Mucosa of gallbladder (tissue), 1 donor: ENCODE measurements around the gene HAO2. TPM values are rescaled to one million over a fixed set of nuclear protein-coding genes. Genes with fewer than 3 reads are reported as not detected.

Source experiments
- DNase-seq: peaks from one replicate; pipeline ENCODE4 v3.0.0-alpha.2; 2020; ENCODE audit warnings: low spot score
- total RNA-seq: library from RNA; stranded (reverse); gene quantifications from one replicate; pipeline ENCODE4 v1.2.1, GENCODE V29; 2021
- donor health status: DM: no; HTN: no; CAD: no.

HAO2 gene
- total RNA-seq, 1 donor from 2014 or later, result 0.17 TPM

DNA sequence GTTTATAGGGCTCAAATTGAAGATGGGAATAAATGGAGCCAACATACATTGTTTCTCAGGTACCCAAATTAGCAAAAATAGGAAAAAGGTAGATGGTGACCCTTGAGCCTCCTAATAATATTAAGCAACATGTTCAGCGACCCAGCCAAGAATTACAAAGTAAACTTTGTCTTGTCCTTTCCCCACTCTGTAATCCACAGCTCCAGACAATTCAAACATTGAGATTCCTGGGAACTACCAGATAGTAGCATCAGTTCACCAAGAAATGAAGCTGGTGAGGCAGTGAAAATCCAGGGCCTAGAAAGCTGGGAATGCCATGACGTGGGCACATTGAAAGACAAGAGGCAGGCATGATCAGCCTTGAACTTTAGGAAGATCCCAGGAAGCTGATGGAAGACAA, 11.7 kb downstream of the HAO2 start:
- no peak for DNase-seq

DNA sequence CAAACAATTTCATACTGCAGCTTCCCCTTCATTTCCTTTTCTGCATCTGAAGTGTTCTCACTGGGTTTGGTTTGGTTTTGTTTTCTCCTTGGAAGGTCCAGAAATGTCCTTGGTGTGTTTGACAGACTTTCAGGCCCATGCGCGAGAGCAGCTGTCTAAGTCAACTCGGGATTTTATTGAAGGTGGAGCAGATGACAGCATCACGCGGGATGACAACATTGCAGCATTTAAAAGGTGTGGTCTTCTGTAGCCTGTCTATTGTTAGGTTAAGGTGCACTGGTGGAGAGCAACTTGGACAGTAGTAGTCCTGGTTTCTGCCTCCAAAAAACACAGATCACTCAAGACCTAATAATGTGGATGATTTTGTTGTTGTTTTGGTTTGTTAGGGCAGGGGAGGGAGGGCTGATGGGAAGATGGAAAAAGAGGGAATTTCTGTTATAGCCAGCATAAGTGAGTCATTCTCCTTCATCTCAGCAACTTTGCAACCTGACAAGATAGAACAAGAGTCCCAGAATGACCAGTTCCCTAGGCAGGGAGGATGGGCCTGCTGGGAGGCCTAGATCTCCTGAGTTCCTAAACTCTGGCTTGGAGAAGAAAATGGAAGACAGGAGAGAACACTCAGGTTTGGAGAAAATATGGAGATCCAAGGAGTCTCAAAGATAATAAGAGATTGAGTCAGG, 12.5 kb downstream of the HAO2 start:
- DNase-seq, result no peak

DNA sequence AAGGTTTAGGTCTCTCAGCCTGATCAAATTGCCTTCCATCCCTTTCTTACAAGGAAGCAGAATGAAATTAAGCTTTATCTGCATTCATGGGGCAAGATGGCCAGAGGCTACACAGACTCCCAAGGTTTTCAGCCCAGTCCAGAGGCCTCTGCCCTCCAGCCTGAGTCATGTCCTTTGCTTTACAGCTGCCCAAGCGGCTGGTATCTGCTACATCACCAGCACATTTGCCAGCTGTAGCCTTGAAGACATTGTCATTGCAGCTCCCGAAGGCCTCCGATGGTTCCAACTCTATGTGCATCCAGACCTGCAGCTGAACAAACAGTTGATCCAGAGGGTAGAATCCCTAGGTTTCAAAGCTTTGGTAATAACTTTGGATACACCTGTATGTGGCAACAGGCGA, 16.0 kb downstream of the HAO2 start:
- DNase-seq, result no peak

DNA sequence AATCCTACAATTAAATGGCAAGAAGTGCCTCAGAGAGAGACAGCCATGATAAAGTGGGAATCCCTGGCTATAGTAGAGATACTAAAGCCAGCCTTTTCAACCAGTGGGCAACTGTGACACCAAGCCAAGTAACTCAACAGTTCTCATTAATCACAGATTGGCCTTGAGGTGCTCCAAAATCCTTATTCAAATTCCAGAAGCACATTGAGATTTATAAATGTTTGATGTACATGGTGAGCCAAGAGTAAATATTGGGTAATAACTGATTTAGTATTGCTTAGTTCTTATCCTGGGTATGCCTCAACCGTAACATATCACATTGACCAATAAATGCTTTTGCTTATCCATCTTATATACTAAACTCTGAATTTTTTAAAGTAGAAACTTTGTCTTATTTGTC, 17.1 kb downstream of the HAO2 start:
- DNase-seq, result no peak

DNA sequence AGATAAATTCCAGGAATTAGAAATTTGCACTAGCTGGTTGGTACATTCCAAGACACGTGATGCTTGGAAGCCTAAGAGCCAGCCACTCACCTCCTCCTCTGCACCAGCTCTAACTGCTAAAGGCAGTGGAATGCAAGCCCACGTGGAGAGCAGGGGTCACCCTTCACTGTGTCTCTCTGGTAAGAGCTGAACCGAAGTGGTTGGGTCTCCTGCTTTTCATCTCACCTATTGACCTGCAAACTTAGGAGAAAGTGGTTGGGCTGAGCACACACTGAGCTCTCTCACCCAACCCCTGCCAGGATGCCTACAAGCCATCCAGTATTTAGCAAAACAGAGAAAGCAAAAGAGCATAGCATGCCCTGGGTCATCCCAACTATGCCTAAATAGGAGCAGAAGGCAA, 19.3 kb downstream of the HAO2 start:
- DNase-seq, result no peak

DNA sequence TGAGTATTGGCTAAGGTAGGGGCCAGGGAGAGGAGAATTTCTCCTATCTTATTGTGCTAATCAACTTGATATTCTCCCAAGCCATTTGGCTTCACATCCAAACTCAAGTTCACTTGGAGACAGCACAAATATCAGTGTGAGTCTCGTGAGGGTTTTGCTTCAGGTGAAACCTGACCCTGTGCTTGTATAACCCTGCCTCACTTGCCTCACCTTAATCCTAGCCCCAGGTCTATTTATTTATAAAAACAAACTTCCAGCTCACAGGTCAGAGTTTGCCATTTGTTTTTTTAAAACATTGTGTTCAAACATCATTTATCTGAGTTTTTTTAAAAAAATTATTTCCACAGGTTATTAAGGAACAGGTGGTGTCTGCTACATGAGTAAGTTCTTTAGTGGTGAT, 19.9 kb downstream of the HAO2 start:
- no peak for DNase-seq

DNA sequence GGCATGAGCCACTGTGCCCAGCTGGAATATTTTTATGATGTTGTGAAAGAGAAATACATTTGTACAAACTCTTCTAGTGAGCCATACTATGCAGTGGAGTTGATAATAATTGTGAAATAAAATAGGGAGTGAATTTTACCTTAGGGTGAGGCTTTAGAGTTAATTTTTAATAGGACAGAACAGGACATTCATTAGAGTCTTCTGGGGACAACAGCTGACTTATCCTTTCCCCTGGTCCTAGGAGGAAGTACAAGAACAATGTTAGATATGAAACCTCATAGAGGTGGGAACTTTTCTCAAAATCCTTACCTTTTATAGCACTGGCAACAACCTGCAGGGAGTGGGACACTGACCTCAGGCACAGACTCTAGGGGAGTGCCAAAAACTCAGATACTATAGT, 21.9 kb downstream of the HAO2 start:
- no peak for DNase-seq

DNA sequence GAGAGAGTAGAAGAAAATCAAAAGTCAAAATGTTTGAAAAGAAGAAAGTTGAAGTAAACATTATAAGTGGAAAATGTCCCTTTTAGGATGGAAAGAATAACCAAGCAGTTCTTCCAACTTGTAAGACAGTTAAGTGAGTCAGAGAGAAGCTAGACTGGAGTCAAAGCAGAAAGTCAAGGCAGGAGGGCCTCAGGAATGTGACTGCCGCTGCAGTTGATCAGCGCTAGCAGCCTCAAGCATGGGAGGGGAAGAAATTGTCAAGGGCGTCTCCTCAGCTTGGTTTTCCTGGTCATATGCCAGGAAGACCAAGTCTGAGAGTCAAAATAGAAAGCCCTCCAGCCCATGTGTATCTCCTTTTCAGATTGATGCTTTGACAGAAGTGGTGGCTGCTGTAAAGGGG, 23.2 kb downstream of the HAO2 start:
- DNase-seq, result no peak

DNA sequence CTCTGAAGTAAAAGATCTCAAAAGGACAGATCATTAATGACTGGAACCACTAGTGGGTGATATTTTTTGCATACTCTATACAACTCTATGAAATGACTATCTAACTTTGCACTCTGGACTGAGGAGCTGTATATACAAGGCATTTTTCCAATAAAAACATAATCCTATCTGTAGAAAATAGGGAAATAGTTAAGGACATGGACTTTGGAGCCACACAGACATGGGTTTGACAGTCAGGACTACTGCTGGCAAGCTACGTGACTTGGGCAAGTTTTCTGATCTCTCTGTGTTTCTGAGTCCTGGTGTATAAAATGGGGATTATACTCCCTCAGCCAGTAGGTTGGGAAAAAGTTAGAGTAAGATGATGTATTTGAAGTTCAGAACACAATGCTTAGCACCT, 25.5 kb downstream of the HAO2 start:
- no peak for DNase-seq

DNA sequence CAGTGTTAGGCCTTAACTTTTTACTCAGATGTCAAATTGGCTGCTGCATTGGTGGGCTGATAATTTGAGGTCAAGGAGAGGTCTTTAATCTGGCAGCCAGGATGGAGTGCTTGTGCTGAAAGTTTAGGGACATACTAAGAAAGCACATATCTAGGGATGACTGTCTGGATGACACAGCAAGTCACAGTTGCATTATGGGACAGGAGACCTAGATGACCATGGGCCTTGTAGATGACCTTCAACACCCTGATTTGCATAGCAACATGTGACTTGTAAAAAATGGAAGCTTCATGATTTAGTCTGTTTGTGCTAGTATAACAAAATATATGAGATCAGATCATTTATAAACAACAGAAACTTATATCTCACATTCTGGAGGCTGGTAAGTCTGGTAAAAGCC, 28.4 kb downstream of the HAO2 start:
- no peak for DNase-seq

DNA sequence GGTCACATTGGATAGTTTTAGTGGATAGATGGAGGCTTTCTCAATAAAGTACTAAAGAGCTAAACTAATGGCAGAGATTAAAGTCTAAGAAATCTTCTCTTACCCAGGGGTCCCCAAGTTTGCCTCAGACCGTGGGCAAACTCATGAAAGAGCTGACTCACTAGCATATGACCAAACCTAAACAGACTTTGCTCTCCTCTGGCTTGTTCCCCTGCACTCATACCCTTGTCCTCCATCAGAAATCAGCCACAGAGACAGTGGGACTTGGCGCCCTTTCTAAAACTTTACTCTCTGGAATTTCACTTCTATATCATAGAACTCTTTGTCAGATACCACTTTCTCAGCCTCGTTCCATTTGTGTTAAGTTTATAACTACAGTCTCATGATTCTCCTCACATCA, 29.4 kb downstream of the HAO2 start:
- DNase-seq, result no peak

DNA sequence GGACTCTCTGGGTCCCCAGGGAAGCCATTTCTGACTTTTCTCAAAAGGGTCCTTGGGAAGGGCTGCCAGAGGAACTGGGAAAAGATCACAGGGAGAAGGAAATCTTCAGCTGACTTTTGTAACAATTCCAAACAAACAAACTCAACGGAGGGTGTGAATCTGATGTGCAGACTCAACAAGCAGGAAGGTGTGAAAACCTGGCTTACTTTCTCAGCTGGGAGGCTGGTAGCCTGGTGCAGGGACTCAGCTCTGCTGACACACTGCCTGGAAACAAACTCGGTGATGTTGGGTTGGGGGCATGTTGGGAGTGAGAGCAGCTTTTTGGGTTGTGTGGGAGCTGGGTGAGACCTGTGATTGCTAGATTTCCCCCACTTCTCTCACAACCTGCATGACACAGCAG, 36.2 kb downstream of the HAO2 start:
- DNase-seq, result no peak

DNA sequence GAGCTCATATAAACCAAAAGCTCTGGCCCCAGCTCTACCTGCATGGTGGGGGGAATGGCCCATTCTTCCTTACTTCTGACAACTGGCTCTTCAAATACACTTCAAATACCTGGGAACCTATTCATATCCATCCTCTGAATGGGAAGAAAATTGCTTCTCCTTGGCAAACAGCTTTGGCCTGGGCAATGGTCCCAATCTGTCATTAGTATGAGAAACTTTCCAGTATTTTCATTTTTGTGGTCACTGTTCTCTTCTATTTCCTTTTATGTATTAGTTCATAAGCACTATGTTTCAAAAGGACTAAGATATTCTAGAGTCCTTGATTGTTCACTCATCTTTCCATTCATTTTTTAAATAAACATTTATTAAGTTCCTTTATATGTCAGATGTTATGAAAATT, 41.1 kb downstream of the HAO2 start:
- peak; percentile 16 for DNase-seq

DNA sequence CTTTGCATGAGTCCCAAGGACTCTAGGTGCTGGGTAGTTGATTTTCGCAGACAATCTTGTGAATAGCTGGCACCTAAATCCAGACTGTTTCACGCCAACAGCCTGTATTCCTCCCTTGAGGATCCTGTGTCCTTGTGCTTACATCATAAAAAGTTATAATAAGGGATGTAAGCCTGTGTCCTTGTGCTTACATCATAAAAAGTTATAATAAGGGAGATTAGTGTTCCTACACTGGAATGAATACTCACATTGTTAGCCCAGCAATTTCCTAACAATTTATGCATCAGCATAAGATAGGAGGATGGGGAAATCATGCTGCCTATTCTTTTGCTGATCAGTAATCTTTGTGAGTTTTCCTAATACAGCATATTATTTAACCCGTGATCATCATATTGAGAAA, 42.4 kb downstream of the HAO2 start:
- DNase-seq, result no peak

DNA sequence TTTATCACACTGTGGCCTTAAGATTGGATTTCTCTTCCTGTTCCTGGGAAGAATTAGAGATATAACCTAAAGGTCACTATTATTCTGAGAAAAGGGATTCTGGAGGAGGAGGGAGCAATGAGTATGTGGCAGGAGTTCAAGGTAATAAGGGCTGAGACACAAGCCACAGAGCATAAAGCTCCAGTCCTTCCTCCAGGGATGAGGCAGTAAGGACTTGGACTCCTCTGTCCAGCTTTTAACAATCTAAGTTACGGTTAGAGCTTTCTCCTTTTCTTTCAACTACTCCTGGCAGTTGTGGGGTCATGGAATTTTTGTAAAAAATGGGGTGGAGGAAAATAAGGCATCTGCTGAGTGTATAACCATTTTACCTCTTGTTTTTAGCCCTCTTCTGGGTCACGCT, 46.4 kb downstream of the HAO2 start, which contains the start of gene HSD3B2:
TSS of gene HSD3B2 (plus strand) at position 201 of the 400 bp plus-strand sequence. CDS start 270 bp downstream, outside the sequence.
- DNase-seq, result no peak

DNA sequence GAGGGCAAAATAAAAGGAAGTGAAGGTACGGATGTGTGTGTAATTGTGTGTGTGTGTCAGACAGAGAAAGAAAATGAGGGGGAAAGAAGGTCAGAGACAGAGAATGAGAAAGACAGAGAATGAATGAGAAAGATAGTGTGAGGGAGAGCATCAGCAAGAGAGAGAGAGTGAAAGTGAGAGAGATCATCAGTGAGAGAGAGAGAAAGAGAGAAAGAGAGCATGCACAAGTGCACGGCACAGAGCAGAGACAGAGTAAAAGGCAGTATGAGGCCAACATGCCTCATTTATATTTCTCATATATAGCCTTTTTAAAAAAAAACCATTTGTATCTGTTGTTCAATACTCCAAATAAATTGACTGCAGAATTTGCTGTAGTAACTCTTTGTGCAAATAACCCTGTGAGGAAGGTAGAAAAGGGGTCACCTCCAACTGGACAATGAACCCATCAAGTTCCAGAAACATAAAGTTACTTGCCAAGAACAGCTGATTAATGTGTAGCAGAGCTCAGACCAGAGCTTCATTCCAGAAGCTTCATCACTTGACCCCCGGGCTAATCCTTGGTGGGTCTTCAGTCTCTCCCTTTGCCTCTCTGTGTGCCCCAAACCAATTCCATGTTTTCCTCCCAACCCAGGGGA, 47.5 kb downstream of the HAO2 start:
- DNase-seq, result no peak

DNA sequence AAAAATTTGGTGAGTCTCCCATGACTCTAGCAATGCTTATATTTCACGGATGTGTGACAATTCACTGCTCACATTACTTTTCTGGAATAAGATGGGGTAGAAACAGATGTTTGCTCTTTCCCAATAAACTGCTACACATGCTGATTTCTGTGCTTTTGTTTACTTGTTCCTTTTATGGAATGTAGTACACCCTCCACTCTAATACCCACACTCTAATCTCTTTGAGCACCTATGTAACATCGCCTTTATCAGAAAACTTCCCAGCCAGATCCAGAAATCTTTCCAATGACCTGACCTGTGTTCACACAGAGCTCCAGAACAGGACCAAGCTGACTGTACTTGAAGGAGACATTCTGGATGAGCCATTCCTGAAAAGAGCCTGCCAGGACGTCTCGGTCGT, 50.5 kb downstream of the HAO2 start:
- no peak for DNase-seq

DNA sequence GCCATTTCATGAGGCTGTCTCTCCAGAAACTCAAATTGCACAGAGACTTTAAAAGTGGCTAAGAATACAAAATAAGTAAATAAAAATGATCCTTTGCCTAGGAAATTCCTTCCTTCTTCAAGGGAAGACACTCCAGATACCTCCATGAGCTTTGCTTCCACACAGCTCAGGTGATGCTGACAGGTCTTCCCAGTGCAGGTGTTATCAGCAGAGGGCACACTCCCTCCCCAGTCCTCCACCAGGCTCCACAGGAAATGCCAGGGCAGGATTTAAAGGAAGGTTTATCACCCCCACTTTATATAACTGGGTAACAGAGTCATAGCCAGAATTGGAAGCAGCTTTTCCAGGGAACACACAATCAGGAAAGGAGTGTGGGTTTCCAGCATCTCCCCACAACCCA, 52.1 kb downstream of the HAO2 start:
- no peak for DNase-seq

DNA sequence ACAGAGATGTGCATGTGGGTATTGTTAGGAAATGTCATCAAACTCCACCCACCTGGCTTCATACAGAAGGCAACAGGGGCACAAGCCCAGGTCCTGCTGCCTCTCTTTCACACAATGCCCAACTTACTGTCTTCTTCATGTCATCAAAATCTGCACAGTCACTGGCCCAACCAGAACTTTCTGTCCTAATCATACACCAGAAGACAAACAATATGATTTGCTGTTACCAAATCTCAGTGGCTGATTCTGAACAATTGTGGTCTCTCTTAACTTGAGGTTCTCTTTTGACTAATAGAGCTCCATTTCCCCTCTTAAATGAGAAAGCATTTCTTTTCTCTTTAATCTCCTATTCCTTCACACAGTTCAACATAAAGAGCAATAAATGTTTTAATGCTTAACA, 54.0 kb downstream of the HAO2 start:
- no peak for DNase-seq

DNA sequence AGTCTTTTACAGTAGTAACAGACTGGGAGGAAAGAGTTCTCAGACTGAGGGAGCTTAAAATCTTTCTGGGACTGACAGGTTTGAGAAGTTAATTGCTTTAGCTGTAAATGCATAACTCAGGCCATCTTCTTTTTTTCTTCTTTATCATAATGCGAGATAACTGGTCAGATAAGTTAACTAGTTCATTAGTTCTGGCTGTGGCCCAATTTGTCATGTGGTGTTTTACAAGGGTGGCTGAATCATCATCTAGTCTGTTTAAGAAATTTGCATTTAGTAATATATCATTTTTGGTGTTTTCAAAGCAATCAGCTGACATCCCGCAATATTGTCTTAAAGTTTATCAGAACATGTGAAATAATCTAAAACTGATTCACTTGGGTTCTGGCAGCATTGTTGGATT, 60.4 kb downstream of the HAO2 start:
- DNase-seq, result no peak

DNA sequence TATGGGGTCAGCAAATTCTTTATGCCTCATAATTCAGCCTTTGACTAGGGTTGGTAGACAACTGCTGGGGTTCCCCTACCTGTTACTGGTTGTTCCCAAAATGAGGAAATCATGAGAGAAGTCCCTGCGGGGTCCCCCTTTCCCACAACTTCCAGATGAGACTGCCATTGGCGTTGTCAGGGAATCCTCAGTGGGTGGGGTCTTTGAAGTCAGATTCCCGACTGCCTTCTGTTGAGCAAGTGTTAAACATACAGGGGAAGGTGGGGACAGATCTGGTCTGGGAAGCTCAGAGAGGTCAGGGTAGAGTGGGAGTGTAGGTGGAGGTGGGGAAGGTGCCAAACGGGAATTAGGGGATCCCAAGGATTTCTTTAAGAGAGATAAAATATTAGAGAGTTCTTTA, 61.1 kb downstream of the HAO2 start:
- no peak for DNase-seq

DNA sequence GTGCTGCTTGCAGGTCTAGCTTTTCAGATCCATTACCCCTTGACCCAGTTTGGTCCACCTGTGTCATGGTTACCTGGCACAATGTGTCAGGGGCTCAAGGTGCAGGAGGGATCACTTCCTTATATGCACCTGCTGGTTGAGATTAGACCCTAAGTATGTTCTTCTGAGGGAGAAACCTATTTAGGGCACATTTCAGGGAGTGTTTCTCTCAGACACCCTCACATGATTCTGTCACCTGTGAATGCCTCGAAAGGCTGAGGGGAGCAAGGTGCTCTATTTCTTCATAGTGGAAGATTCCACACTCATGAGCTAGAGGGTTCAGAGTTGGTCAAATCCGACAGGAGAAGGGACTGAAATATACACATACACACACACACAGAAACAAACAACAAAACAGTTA, 61.9 kb downstream of the HAO2 start:
- no peak for DNase-seq

DNA sequence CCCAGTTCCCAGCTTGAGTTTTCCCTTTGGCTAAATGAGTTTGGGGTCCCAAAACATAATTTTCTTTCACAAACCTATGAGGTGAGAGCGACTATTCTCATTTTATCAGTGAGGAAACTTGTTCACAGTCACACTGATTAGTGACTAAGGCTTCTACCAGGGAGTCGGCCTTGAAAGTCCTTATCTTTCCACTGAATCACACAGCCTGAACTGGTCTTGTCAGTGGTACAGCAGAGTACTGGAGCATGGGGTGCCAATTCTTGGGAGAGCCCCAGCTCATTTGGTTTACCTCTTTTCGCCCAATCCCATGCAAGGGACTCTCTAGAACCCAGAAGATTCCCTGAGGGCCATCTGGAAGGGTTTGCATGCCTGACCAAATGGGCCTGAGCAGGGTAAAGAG, 63.3 kb downstream of the HAO2 start:
- no peak for DNase-seq

DNA sequence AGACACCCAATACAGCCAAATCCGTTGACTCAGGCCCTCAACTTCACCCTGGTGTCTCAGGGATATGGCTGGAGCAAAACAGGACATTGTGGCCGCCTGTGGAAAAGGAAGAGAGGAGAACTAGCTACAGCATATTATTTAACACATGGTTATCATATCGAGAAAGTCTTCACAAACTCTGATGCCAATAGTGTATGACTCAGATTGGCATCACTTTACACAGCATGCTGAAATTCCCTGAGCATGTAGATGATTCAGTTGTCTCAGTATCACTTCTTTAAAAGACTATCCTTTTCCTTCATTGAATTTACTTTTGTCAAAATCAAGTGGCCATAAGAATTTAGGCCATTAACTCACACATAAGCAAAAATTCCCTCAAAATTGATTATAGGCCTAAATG, 66.5 kb downstream of the HAO2 start:
- no peak for DNase-seq
